ENCODE measurements around the gene DMAC2.

Gene DMAC2

GRCh38 chr19:41421314-41421713 lies 18.4 kb downstream of the DMAC2 start:
- Histone ChIP-seq H3K4me1 (ENCODE audit: control insufficient read depth, insufficient read depth, low read length, unreplicated experiment) (no peaks in the 10 kb centered on the region), H3K36me3 (ENCODE audit: insufficient read depth, low read length) (no peaks in the 10 kb centered on the region), H3K27ac (ENCODE audit: low read depth, low read length) (no peak overlapping the region), H3K4me3 (ENCODE audit: low read depth, low read length) (no peak overlapping the region), H3K27me3 (ENCODE audit: insufficient read depth, low read length) (no peaks in the 10 kb centered on the region), H3K79me2 (ENCODE audit: control insufficient read depth, insufficient read depth, low read length, unreplicated experiment) (no peaks in the 10 kb centered on the region), H2AFZ (ENCODE audit: low read length, unreplicated experiment) (no peak overlapping the region)

- H3K27ac ChIP-seq (ENCODE audit: low read depth, low read length), result no peak overlapping the region
- H3K27me3 ChIP-seq (ENCODE audit: insufficient read depth, low read length), result no peaks in the 10 kb centered on the region
- H3K4me3 ChIP-seq (ENCODE audit: low read depth, low read length), result no peak overlapping the region
- no peaks in the 10 kb centered on the region for H3K79me2 ChIP-seq (ENCODE audit: control insufficient read depth, insufficient read depth, low read length, unreplicated experiment)
- no peaks in the 10 kb centered on the region for H3K36me3 ChIP-seq (ENCODE audit: insufficient read depth, low read length)
- H3K4me1 ChIP-seq (ENCODE audit: control insufficient read depth, insufficient read depth, low read length, unreplicated experiment), result no peaks in the 10 kb centered on the region
- no peak overlapping the region for H2AFZ ChIP-seq (ENCODE audit: low read length, unreplicated experiment)
These were observed 19.4 kb downstream of the DMAC2 start for GRCh38 chr19:41420101-41420880.

GRCh38 chr19:41416194-41416674 lies 23.5 kb downstream of the DMAC2 start:
- H3K36me3 ChIP-seq (ENCODE audit: insufficient read depth, low read length), result no peaks in the 10 kb centered on the region
- no peak overlapping the region for H2AFZ ChIP-seq (ENCODE audit: low read length, unreplicated experiment)
- H3K4me1 ChIP-seq (ENCODE audit: control insufficient read depth, insufficient read depth, low read length, unreplicated experiment), result no peaks in the 10 kb centered on the region
- no peak overlapping the region for H3K4me3 ChIP-seq (ENCODE audit: low read depth, low read length)
- H3K27ac ChIP-seq (ENCODE audit: low read depth, low read length), result no peak overlapping the region
- H3K27me3 ChIP-seq (ENCODE audit: insufficient read depth, low read length), result no peaks in the 10 kb centered on the region
- H3K79me2 ChIP-seq (ENCODE audit: control insufficient read depth, insufficient read depth, low read length, unreplicated experiment), result no peaks in the 10 kb centered on the region

- H2AFZ ChIP-seq (ENCODE audit: low read length, unreplicated experiment), result no peak overlapping the region
- no peak overlapping the region for H3K4me3 ChIP-seq (ENCODE audit: low read depth, low read length)
- H3K27me3 ChIP-seq (ENCODE audit: insufficient read depth, low read length), result no peaks in the 10 kb centered on the region
- no peak overlapping the region for H3K27ac ChIP-seq (ENCODE audit: low read depth, low read length)
- no peaks in the 10 kb centered on the region for H3K36me3 ChIP-seq (ENCODE audit: insufficient read depth, low read length)
- H3K4me1 ChIP-seq (ENCODE audit: control insufficient read depth, insufficient read depth, low read length, unreplicated experiment), result no peaks in the 10 kb centered on the region
- no peaks in the 10 kb centered on the region for H3K79me2 ChIP-seq (ENCODE audit: control insufficient read depth, insufficient read depth, low read length, unreplicated experiment)
These were observed 24.5 kb downstream of the DMAC2 start for GRCh38 chr19:41415154-41415571.

GRCh38 chr19:41414461-41414860 lies 25.3 kb downstream of the DMAC2 start:
- Histone ChIP-seq H3K4me3 (ENCODE audit: low read depth, low read length) (no peak overlapping the region), H3K36me3 (ENCODE audit: insufficient read depth, low read length) (no peaks in the 10 kb centered on the region), H3K27ac (ENCODE audit: low read depth, low read length) (no peak overlapping the region), H3K79me2 (ENCODE audit: control insufficient read depth, insufficient read depth, low read length, unreplicated experiment) (no peaks in the 10 kb centered on the region), H2AFZ (ENCODE audit: low read length, unreplicated experiment) (no peak overlapping the region), H3K4me1 (ENCODE audit: control insufficient read depth, insufficient read depth, low read length, unreplicated experiment) (peaks cover 3% of the 10 kb centered on the region), H3K27me3 (ENCODE audit: insufficient read depth, low read length) (no peaks in the 10 kb centered on the region)

GRCh38 chr19:41413947-41414346 lies 25.8 kb downstream of the DMAC2 start:
- no peak overlapping the region for H3K4me3 ChIP-seq (ENCODE audit: low read depth, low read length)
- no peaks in the 10 kb centered on the region for H3K36me3 ChIP-seq (ENCODE audit: insufficient read depth, low read length)

GRCh38 chr19:41412953-41413352 lies 26.8 kb downstream of the DMAC2 start:
- no peak overlapping the region for H2AFZ ChIP-seq (ENCODE audit: low read length, unreplicated experiment)

More at GRCh38 chr19:41413947-41414346, 25.8 kb downstream of the DMAC2 start:
- no peak overlapping the region for H3K27ac ChIP-seq (ENCODE audit: low read depth, low read length)
- H2AFZ ChIP-seq (ENCODE audit: low read length, unreplicated experiment), result no peak overlapping the region
- no peaks in the 10 kb centered on the region for H3K27me3 ChIP-seq (ENCODE audit: insufficient read depth, low read length)
- H3K4me1 ChIP-seq (ENCODE audit: control insufficient read depth, insufficient read depth, low read length, unreplicated experiment), result peaks cover 9% of the 10 kb centered on the region
- H3K79me2 ChIP-seq (ENCODE audit: control insufficient read depth, insufficient read depth, low read length, unreplicated experiment), result no peaks in the 10 kb centered on the region

GRCh38 chr19:41411968-41412265 lies 27.8 kb downstream of the DMAC2 start:
- H3K79me2 ChIP-seq (ENCODE audit: control insufficient read depth, insufficient read depth, low read length, unreplicated experiment), result no peaks in the 10 kb centered on the region

More at GRCh38 chr19:41412953-41413352, 26.8 kb downstream of the DMAC2 start:
- H3K4me3 ChIP-seq (ENCODE audit: low read depth, low read length), result no peak overlapping the region
- no peaks in the 10 kb centered on the region for H3K27me3 ChIP-seq (ENCODE audit: insufficient read depth, low read length)
- H3K79me2 ChIP-seq (ENCODE audit: control insufficient read depth, insufficient read depth, low read length, unreplicated experiment), result no peaks in the 10 kb centered on the region
- no peak overlapping the region for H3K27ac ChIP-seq (ENCODE audit: low read depth, low read length)
- peaks cover 9% of the 10 kb centered on the region for H3K4me1 ChIP-seq (ENCODE audit: control insufficient read depth, insufficient read depth, low read length, unreplicated experiment)
- H3K36me3 ChIP-seq (ENCODE audit: insufficient read depth, low read length), result no peaks in the 10 kb centered on the region

GRCh38 chr19:41411100-41411967 lies 28.4 kb downstream of the DMAC2 start:
- Histone ChIP-seq H3K27me3 (ENCODE audit: insufficient read depth, low read length) (no peaks in the 10 kb centered on the region), H3K4me3 (ENCODE audit: low read depth, low read length) (no peak overlapping the region), H3K27ac (ENCODE audit: low read depth, low read length) (no peak overlapping the region), H3K4me1 (ENCODE audit: control insufficient read depth, insufficient read depth, low read length, unreplicated experiment) (peaks cover 9% of the 10 kb centered on the region), H2AFZ (ENCODE audit: low read length, unreplicated experiment) (no peak overlapping the region), H3K36me3 (ENCODE audit: insufficient read depth, low read length) (no peaks in the 10 kb centered on the region), H3K79me2 (ENCODE audit: control insufficient read depth, insufficient read depth, low read length, unreplicated experiment) (no peaks in the 10 kb centered on the region)

More at GRCh38 chr19:41411968-41412265, 27.8 kb downstream of the DMAC2 start:
- no peak overlapping the region for H3K4me3 ChIP-seq (ENCODE audit: low read depth, low read length)
- no peak overlapping the region for H3K27ac ChIP-seq (ENCODE audit: low read depth, low read length)
- no peaks in the 10 kb centered on the region for H3K36me3 ChIP-seq (ENCODE audit: insufficient read depth, low read length)
- peaks cover 9% of the 10 kb centered on the region for H3K4me1 ChIP-seq (ENCODE audit: control insufficient read depth, insufficient read depth, low read length, unreplicated experiment)
- no peaks in the 10 kb centered on the region for H3K27me3 ChIP-seq (ENCODE audit: insufficient read depth, low read length)
- no peak overlapping the region for H2AFZ ChIP-seq (ENCODE audit: low read length, unreplicated experiment)

GRCh38 chr19:41410336-41411054 lies 29.2 kb downstream of the DMAC2 start:
- no peaks in the 10 kb centered on the region for H3K79me2 ChIP-seq (ENCODE audit: control insufficient read depth, insufficient read depth, low read length, unreplicated experiment)
- H3K4me3 ChIP-seq (ENCODE audit: low read depth, low read length), result no peak overlapping the region
- H3K27ac ChIP-seq (ENCODE audit: low read depth, low read length), result peak overlapping the region; percentile 39; the same call in 1 of the 2 replicates
- H2AFZ ChIP-seq (ENCODE audit: low read length, unreplicated experiment), result no peak overlapping the region
- H3K36me3 ChIP-seq (ENCODE audit: insufficient read depth, low read length), result no peaks in the 10 kb centered on the region
- peaks cover 9% of the 10 kb centered on the region for H3K4me1 ChIP-seq (ENCODE audit: control insufficient read depth, insufficient read depth, low read length, unreplicated experiment)
- H3K27me3 ChIP-seq (ENCODE audit: insufficient read depth, low read length), result no peaks in the 10 kb centered on the region
